ENCODE data around the gene ITGA6. TPM values are rescaled to one million over a fixed set of nuclear protein-coding genes. Genes with fewer than 3 reads are reported as not detected.

Gene ITGA6
- total and polyA plus RNA-seq, 2 donors (not counting 1 experiment from before 2014, with no cell fraction given), result 6.4 to 19.8 TPM

- Histone ChIP-seq H3K27me3 (ENCODE audit: control insufficient read depth, insufficient read depth, low read length) (no peaks in the 10 kb centered on the region), H3K4me2 (ENCODE audit: extremely low read depth, insufficient read depth, low read length) (no peak overlapping the region), H3K4me3 (replicated peaks in 1 of 4; ENCODE audit: control extremely low read depth in 1 of 4, insufficient read depth in 1 of 4, low read depth in 3 of 4, low read length in 4 of 4) (no peak overlapping the region), H3K9ac (ENCODE audit: insufficient read depth, low read length) (no peak overlapping the region), H3K4me1 (ENCODE audit: control insufficient read depth, extremely low read depth, insufficient read depth, low read length) (peaks cover 5% of the 10 kb centered on the region), H3K79me2 (ENCODE audit: control insufficient read depth, insufficient read depth, low read length) (peaks cover 6% of the 10 kb centered on the region), H3K27ac (ENCODE audit: insufficient read depth, low read length) (no peak overlapping the region), H2AFZ (ENCODE audit: low read length) (no peak overlapping the region), H3K36me3 (ENCODE audit: control insufficient read depth, insufficient read depth, low read length) (no peaks in the 10 kb centered on the region), H4K20me1 (ENCODE audit: control insufficient read depth, extremely low read depth, insufficient read depth, low read length) (no peaks in the 10 kb centered on the region), H3K9me3 (ENCODE audit: control insufficient read depth, insufficient read depth, low read depth, low read length) (no peaks in the 10 kb centered on the region)
- DNase-seq (ENCODE audit: low read depth in 2 of 2), result no peak
- no peak for TF ChIP-seq EZH2 (IDR thresholded peaks at IDR 0.05; ENCODE audit: low read length, missing control alignments)
- TF ChIP-seq, protein P1, sequence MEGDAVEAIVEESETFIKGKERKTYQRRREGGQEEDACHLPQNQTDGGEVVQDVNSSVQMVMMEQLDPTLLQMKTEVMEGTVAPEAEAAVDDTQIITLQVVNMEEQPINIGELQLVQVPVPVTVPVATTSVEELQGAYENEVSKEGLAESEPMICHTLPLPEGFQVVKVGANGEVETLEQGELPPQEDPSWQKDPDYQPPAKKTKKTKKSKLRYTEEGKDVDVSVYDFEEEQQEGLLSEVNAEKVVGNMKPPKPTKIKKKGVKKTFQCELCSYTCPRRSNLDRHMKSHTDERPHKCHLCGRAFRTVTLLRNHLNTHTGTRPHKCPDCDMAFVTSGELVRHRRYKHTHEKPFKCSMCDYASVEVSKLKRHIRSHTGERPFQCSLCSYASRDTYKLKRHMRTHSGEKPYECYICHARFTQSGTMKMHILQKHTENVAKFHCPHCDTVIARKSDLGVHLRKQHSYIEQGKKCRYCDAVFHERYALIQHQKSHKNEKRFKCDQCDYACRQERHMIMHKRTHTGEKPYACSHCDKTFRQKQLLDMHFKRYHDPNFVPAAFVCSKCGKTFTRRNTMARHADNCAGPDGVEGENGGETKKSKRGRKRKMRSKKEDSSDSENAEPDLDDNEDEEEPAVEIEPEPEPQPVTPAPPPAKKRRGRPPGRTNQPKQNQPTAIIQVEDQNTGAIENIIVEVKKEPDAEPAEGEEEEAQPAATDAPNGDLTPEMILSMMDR (conservative IDR thresholded peaks at IDR 0.05 in 1 of 2, IDR thresholded peaks at IDR 0.05 in 1 of 2; ENCODE audit: low read depth in 1 of 2, low read length in 2 of 2), result no peak
These were observed 10.3 kb downstream of the ITGA6 start for GRCh38 chr2:172437419-172438341.

DNA sequence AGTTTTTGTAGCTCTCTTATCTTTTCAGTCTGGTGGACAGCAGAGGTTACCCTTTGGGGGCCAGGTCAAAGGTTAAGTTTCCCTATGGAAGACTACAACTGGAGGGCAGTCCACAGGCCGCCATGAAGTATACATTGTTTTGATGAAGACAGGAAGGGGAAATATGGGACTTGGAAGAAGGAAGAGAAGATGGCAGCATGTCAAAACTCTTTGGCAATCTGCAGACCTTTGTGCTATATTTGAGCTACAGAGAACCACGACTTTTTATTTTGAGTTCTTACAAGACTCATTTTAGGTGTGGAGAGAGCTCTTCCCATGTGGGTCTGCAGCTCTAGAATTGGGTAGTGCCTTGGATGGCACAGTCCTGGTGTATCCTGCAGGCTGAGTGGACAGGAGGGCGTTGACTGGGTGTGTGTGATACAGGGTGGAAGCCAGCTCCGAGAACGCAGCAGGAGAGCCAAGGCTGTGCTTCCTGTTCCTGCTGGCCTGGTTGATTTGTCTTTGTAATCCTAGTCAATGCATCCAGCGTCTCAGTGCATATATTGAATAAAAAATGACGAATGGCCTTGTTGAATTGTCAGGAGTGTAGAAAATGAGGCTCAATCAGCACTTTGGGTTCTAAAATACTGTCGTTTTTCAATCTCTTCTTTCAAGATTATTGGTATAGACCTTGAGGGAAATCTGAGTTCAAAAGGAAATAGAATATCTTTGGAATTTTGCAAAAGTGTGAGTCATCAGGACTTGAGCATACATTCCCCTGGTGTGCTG, 11.5 kb downstream of the ITGA6 start:
- peaks cover 2% of the 10 kb centered on the region for H3K79me2 ChIP-seq (ENCODE audit: control insufficient read depth, insufficient read depth, low read length)
- peaks cover 5% of the 10 kb centered on the region for H3K4me1 ChIP-seq (ENCODE audit: control insufficient read depth, extremely low read depth, insufficient read depth, low read length)
- peak; percentile 52 to 55 for DNase-seq (ENCODE audit: low read depth in 2 of 2)
- H3K4me3 ChIP-seq (replicated peaks in 1 of 4; ENCODE audit: control extremely low read depth in 1 of 4, insufficient read depth in 1 of 4, low read depth in 3 of 4, low read length in 4 of 4), result no peak overlapping the region
- TF ChIP-seq, protein P1 (conservative IDR thresholded peaks at IDR 0.05 in 1 of 2, IDR thresholded peaks at IDR 0.05 in 1 of 2; ENCODE audit: low read depth in 1 of 2, low read length in 2 of 2), result no peak
- no peak for TF ChIP-seq EZH2 (IDR thresholded peaks at IDR 0.05; ENCODE audit: low read length, missing control alignments)
- no peak overlapping the region for H3K27ac ChIP-seq (ENCODE audit: insufficient read depth, low read length)
- H4K20me1 ChIP-seq (ENCODE audit: control insufficient read depth, extremely low read depth, insufficient read depth, low read length), result no peaks in the 10 kb centered on the region
- no peak overlapping the region for H3K4me2 ChIP-seq (ENCODE audit: extremely low read depth, insufficient read depth, low read length)
- no peaks in the 10 kb centered on the region for H3K9me3 ChIP-seq (ENCODE audit: control insufficient read depth, insufficient read depth, low read depth, low read length)
- H2AFZ ChIP-seq (ENCODE audit: low read length), result no peak overlapping the region
- H3K9ac ChIP-seq (ENCODE audit: insufficient read depth, low read length), result no peak overlapping the region
- H3K27me3 ChIP-seq (ENCODE audit: control insufficient read depth, insufficient read depth, low read length), result no peaks in the 10 kb centered on the region
- no peaks in the 10 kb centered on the region for H3K36me3 ChIP-seq (ENCODE audit: control insufficient read depth, insufficient read depth, low read length)

DNA sequence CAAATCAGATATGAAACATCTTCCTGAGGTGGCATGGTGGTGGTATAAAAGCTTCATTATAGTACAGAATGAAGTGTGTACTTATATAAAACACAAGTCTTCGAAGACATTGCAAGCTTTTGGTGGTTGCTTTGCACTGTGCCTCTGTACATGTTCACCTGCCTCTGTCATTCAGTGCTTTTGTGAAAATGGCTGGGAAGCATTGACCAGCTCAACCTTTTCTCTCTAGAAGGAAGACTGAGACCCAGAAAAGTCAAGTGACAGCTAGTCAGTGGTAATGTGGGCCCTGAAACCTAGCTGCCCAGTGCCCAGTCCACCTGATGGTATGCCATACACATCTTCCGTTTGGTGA, 12.1 kb downstream of the ITGA6 start:
- H3K4me3 ChIP-seq (replicated peaks in 1 of 4; ENCODE audit: control extremely low read depth in 1 of 4, insufficient read depth in 1 of 4, low read depth in 3 of 4, low read length in 4 of 4), result no peak overlapping the region
- H3K36me3 ChIP-seq (ENCODE audit: control insufficient read depth, insufficient read depth, low read length), result no peaks in the 10 kb centered on the region
- no peak for DNase-seq (ENCODE audit: low read depth in 2 of 2)
- H3K9me3 ChIP-seq (ENCODE audit: control insufficient read depth, insufficient read depth, low read depth, low read length), result no peaks in the 10 kb centered on the region
- H4K20me1 ChIP-seq (ENCODE audit: control insufficient read depth, extremely low read depth, insufficient read depth, low read length), result no peaks in the 10 kb centered on the region
- no peak overlapping the region for H2AFZ ChIP-seq (ENCODE audit: low read length)
- H3K9ac ChIP-seq (ENCODE audit: insufficient read depth, low read length), result no peak overlapping the region
- no peak overlapping the region for H3K4me2 ChIP-seq (ENCODE audit: extremely low read depth, insufficient read depth, low read length)
- H3K79me2 ChIP-seq (ENCODE audit: control insufficient read depth, insufficient read depth, low read length), result peaks cover 2% of the 10 kb centered on the region
- H3K27ac ChIP-seq (ENCODE audit: insufficient read depth, low read length), result no peak overlapping the region
- H3K4me1 ChIP-seq (ENCODE audit: control insufficient read depth, extremely low read depth, insufficient read depth, low read length), result peaks cover 5% of the 10 kb centered on the region
- TF ChIP-seq, protein P1 (conservative IDR thresholded peaks at IDR 0.05 in 1 of 2, IDR thresholded peaks at IDR 0.05 in 1 of 2; ENCODE audit: low read depth in 1 of 2, low read length in 2 of 2), result no peak
- no peak for TF ChIP-seq EZH2 (IDR thresholded peaks at IDR 0.05; ENCODE audit: low read length, missing control alignments)
- H3K27me3 ChIP-seq (ENCODE audit: control insufficient read depth, insufficient read depth, low read length), result no peaks in the 10 kb centered on the region

Measured in fibroblast of lung (primary cell).